ENCODE measurements around the gene ULK4.
"Not testable (repeated sequence)": the region's sequence is repeated elsewhere in the genome, so short reads cannot be mapped to it uniquely, and the experiment has no call there.

GRCh38 chr3:41762867-41763266 is 199.0 kb downstream of the ULK4 start:
- not testable (repeated sequence) for TF ChIP-seq POLR2AphosphoS5 (IDR thresholded peaks at IDR 0.05; ENCODE audit: low read depth); REST (IDR thresholded peaks at IDR 0.05; ENCODE audit: insufficient replicate concordance, low read depth); GABPA (IDR thresholded peaks at IDR 0.05; ENCODE audit: low read depth); SPI1 (IDR thresholded peaks at IDR 0.05; ENCODE audit: borderline replicate concordance, low read depth)
- TF ChIP-seq, protein P1, sequence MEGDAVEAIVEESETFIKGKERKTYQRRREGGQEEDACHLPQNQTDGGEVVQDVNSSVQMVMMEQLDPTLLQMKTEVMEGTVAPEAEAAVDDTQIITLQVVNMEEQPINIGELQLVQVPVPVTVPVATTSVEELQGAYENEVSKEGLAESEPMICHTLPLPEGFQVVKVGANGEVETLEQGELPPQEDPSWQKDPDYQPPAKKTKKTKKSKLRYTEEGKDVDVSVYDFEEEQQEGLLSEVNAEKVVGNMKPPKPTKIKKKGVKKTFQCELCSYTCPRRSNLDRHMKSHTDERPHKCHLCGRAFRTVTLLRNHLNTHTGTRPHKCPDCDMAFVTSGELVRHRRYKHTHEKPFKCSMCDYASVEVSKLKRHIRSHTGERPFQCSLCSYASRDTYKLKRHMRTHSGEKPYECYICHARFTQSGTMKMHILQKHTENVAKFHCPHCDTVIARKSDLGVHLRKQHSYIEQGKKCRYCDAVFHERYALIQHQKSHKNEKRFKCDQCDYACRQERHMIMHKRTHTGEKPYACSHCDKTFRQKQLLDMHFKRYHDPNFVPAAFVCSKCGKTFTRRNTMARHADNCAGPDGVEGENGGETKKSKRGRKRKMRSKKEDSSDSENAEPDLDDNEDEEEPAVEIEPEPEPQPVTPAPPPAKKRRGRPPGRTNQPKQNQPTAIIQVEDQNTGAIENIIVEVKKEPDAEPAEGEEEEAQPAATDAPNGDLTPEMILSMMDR (IDR thresholded peaks at IDR 0.05; ENCODE audit: insufficient read depth, low read length) = not testable (repeated sequence)
